ENCODE measurements around the gene HOXD13. TPM values are rescaled to one million over a fixed set of nuclear protein-coding genes. Genes with fewer than 3 reads are reported as not detected.

HOXD13 gene
- total and polyA plus RNA-seq, 3 experiments from 2014 or later: not detected

DNA sequence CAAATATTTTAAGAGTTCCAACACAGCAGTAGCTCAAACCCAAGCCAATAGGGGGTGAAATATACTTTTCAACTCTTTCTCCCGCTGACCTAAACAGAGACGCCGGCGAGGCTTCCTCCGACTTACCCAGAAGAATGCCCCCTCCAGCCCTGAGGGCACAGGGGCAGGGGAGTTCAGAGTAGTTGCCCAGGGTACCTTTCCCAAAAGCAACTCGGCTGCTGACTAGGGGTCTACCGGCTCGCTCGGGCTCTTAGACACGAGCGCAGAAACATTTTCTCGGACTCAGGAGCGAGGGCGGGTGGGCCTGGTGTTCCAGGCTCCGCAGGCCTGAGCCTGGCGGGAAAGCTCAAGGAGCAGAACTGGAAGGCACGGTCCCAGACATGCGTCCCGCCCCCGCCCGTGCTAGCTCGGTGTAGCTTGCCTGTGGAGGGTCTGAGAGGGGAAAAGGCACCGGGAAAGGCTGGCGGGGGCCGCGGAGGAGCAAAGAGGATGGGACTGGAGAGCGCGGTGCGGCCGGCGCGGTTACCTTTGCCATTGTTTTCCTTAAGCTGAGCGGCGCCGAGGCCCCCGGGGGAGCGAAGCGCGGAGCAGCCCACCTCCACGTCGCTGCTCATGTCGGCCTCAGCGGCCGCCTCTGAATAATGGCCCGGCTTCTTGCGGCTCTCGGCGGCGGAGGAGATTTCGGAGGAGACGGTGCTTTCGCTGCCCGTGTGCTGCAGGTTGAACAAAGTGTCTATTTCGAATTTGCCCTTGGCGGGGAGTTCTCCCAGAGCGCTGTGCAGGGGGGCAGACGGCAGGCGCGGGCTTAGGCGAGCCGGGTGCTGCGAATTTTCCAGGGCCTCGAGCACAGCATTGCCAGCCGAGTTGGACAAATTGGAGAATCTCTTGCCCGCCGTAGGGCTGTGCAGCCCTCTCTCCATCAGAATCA is 9.4 kb upstream of the HOXD13 start:
- H3K4me3 Mint-ChIP-seq: peak overlapping the region; percentile 20 to 74 (median 63)
- CTCF ChIA-PET: interaction anchor here (1.2 kb wide), 1 partner anchor 44 kb away, joined by 5 read pairs; no protein-coding TSS in a partner anchor
- peaks cover 11 to 70% (median 66%) of the 10 kb centered on the region in 5 donors for H3K9me3 Mint-ChIP-seq
- H3K27me3 ChIP-seq (ENCODE audit: insufficient read depth, low read length, poor library complexity, severe bottlenecking): peaks cover 93% of the 10 kb centered on the region
- H3K27ac Mint-ChIP-seq: peak overlapping the region in 6 of 8 donors; percentile 12 to 95 (median 70)
- H3K4me3 ChIP-seq (ENCODE audit: low read length): no peak overlapping the region
- POLR2A ChIA-PET: no interaction called here
- H3K27me3 Mint-ChIP-seq: peaks cover 85 to 90% of the 10 kb centered on the region in 2 donors
- no peaks in the 10 kb centered on the region for H3K36me3 ChIP-seq (ENCODE audit: insufficient read depth, low read length)
- H3K4me1 ChIP-seq (ENCODE audit: insufficient read depth, low read length): peaks cover 6% of the 10 kb centered on the region
- H3K27ac ChIP-seq (ENCODE audit: low read depth, low read length): no peak overlapping the region
- DNase-seq: no peak
- H3K9me3 ChIP-seq (ENCODE audit: low read length): peaks cover 21% of the 10 kb centered on the region
- H3K4me1 Mint-ChIP-seq: peaks cover 12 to 14% (median 13%) of the 10 kb centered on the region in 3 donors
- peaks cover 0 to 8% (median 4%) of the 10 kb centered on the region in 3 donors for H3K36me3 Mint-ChIP-seq

- peaks cover 93% of the 10 kb centered on the region for H3K27me3 ChIP-seq (ENCODE audit: insufficient read depth, low read length, poor library complexity, severe bottlenecking)
- Mint-ChIP-seq H3K4me3 (peak within 1 kb of the TSS; percentile 20 to 74 (median 67)), H3K36me3 (peaks cover 0 to 8% (median 4%) of the 10 kb centered on the region in 3 donors), H3K27ac (peak within 1 kb of the TSS in 7 of 8 donors; percentile 2 to 95 (median 72)), H3K4me1 (peaks cover 13 to 18% (median 17%) of the 10 kb centered on the region in 3 donors), H3K27me3 (peaks cover 85 to 89% of the 10 kb centered on the region in 2 donors), H3K9me3 (peaks cover 4 to 63% (median 62%) of the 10 kb centered on the region in 5 donors)
- no peak within 1 kb of the TSS for H3K4me3 ChIP-seq (ENCODE audit: low read length)
- ChIA-PET CTCF (interaction anchor here (1.2 kb wide), 1 partner anchor 43 kb away, joined by 5 read pairs; no protein-coding TSS in a partner anchor), POLR2A (no interaction called here)
- H3K27ac ChIP-seq (ENCODE audit: low read depth, low read length): no peak within 1 kb of the TSS
- H3K9me3 ChIP-seq (ENCODE audit: low read length): peaks cover 21% of the 10 kb centered on the region
- no peak for DNase-seq
- peaks cover 6% of the 10 kb centered on the region for H3K4me1 ChIP-seq (ENCODE audit: insufficient read depth, low read length)
- no peaks in the 10 kb centered on the region for H3K36me3 ChIP-seq (ENCODE audit: insufficient read depth, low read length)
Observed at GRCh38 chr2:176083796-176084261, 8.7 kb upstream of the HOXD13 start, which contains the start of gene EVX2. Gene EVX2 (minus strand): TSS chr2:176083962. CDS start chr2:176083776, 186 bp downstream.

- Histone ChIP-seq H3K4me1 (ENCODE audit: insufficient read depth, low read length) (no peaks in the 10 kb centered on the region), H3K27me3 (ENCODE audit: insufficient read depth, low read length, poor library complexity, severe bottlenecking) (peaks cover 93% of the 10 kb centered on the region), H3K36me3 (ENCODE audit: insufficient read depth, low read length) (no peaks in the 10 kb centered on the region), H3K4me3 (ENCODE audit: low read length) (no peak overlapping the region), H3K27ac (ENCODE audit: low read depth, low read length) (no peak overlapping the region), H3K9me3 (ENCODE audit: low read length) (peaks cover 21% of the 10 kb centered on the region)
- Mint-ChIP-seq H3K27ac (peak overlapping the region in 6 of 8 donors; percentile 2 to 95 (median 70)), H3K4me1 (peaks cover 6 to 11% (median 11%) of the 10 kb centered on the region in 3 donors), H3K4me3 (peak overlapping the region in 4 of 7 donors; percentile 52 to 70 (median 68)), H3K27me3 (peaks cover 85 to 89% of the 10 kb centered on the region in 2 donors), H3K36me3 (peaks cover 0 to 8% (median 4%) of the 10 kb centered on the region in 3 donors), H3K9me3 (peaks cover 4 to 58% (median 55%) of the 10 kb centered on the region in 5 donors)
- POLR2A ChIA-PET: interaction anchor here (0.6 kb wide), 1 partner anchor 823 kb away, joined by 4 read pairs; no protein-coding TSS in a partner anchor
- CTCF ChIA-PET: no interaction called here
- DNase-seq: no peak
Observed at GRCh38 chr2:176084611-176085119, 7.9 kb upstream of the HOXD13 start.

DNA sequence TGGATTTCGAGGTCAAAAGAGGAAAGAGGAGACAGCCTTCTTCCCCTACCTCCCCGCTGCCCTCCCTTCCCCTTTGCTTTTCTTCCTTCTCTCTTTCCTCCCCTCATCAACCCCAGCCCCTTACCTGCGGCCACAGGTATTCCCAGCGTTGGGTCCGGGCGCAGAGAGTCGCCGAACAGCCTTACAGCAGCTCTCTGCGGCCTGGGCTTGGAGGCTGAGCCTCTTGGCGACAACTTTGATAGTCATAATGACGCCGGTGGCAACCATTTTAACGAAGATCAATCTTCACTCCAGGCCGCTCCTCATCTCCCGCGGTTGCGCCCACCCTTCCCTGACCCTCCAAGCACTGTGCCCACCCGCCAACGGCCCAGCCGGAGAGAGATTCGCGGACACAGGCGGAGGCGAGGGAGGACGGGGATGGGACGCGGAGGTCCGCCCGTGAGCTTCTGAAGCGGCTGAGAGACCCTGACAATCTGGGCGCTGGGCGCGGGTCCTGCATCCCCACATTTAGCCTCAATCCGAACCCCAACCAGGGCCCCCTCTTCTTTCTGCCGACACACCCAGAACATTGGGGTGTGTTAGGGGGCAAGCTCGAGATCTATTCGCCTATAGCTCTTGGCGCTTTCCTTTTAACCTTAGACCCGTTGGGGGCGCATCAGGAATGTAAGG is 7.3 kb upstream of the HOXD13 start:
- H3K9me3 ChIP-seq (ENCODE audit: low read length): peaks cover 21% of the 10 kb centered on the region

DNA sequence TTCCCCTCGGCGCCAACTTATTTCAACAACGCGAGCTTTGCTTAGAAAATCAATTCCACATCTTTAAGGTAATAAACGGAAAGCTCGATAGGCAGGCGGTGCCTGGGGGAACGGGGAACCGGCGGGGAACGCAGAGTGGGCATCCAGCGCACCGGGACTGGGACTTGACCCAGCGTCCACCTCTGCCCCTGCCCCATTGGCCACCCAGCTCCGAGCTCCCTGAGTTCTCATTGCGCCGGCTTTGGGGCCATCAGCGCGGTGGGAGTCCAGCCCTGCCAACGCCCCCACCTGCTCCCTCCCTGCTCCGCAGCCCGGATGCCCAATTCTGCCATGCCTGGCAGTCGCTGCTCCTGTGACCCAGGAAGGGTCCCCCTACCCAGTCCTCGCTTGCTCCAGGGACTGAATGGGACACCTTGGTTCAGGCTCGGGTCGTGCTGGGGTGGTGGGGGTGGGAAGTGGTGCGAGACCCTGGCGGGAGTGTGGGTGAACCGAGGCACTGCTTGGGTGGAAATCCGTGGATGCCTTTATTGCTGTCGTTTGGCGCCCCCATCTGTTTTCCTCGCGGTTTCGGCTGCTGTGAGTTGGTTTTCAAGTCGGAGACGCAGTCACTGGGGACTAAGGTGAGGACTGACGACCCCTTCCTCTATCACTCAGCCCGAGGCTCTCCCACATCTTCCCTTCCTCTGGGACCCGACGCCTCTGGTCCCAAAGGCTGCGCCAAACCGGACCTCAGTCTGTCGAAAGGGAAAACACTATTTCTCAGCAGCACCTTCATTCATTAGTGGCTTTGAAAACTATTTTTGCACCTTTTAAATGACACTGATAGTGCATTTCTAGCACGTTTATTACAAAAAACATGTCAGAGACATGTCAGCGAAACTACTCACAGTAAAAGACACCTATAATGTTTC is 6.4 kb upstream of the HOXD13 start:
- Histone ChIP-seq H3K27ac (ENCODE audit: low read depth, low read length) (no peak overlapping the region), H3K27me3 (ENCODE audit: insufficient read depth, low read length, poor library complexity, severe bottlenecking) (peaks cover 99% of the 10 kb centered on the region), H3K9me3 (ENCODE audit: low read length) (peaks cover 21% of the 10 kb centered on the region), H3K4me1 (ENCODE audit: insufficient read depth, low read length) (no peaks in the 10 kb centered on the region), H3K4me3 (ENCODE audit: low read length) (no peak overlapping the region), H3K36me3 (ENCODE audit: insufficient read depth, low read length) (no peaks in the 10 kb centered on the region)
- Mint-ChIP-seq H3K36me3 (peaks cover 0 to 6% (median 2%) of the 10 kb centered on the region in 3 donors), H3K4me1 (peaks cover 5 to 8% (median 8%) of the 10 kb centered on the region in 3 donors), H3K4me3 (peak overlapping the region in 4 of 7 donors; percentile 29 to 89 (median 52)), H3K27me3 (peaks cover 95 to 96% of the 10 kb centered on the region in 2 donors), H3K27ac (peak overlapping the region in 5 of 8 donors; percentile 12 to 94 (median 43)), H3K9me3 (peaks cover 4 to 57% (median 55%) of the 10 kb centered on the region in 5 donors)
- DNase-seq: no peak
- ChIA-PET CTCF (interaction anchor here (1.0 to 1.3 kb wide), 2 partner anchors 11 to 24 kb away, joined by 4 to 8 read pairs; no protein-coding TSS in a partner anchor), POLR2A (no interaction called here)

More for the DNA sequence above, 7.3 kb upstream of the HOXD13 start:
- peaks cover 4 to 58% (median 54%) of the 10 kb centered on the region in 5 donors for H3K9me3 Mint-ChIP-seq
- H3K27ac Mint-ChIP-seq: peak overlapping the region in 4 of 8 donors; percentile 24 to 95 (median 62)
- ChIA-PET POLR2A (no interaction called here), CTCF (interaction anchor here (1.0 to 1.3 kb wide), 2 partner anchors 12 to 25 kb away, joined by 4 to 8 read pairs; no protein-coding TSS in a partner anchor)
- peaks cover 5 to 10% (median 10%) of the 10 kb centered on the region in 3 donors for H3K4me1 Mint-ChIP-seq
- H3K27me3 Mint-ChIP-seq: peaks cover 90 to 94% of the 10 kb centered on the region in 2 donors
- H3K4me3 ChIP-seq (ENCODE audit: low read length): no peak overlapping the region
- H3K36me3 ChIP-seq (ENCODE audit: insufficient read depth, low read length): no peaks in the 10 kb centered on the region
- peak overlapping the region in 4 of 7 donors; percentile 5 to 70 (median 62) for H3K4me3 Mint-ChIP-seq
- H3K27me3 ChIP-seq (ENCODE audit: insufficient read depth, low read length, poor library complexity, severe bottlenecking): peaks cover 97% of the 10 kb centered on the region
- no peak overlapping the region for H3K27ac ChIP-seq (ENCODE audit: low read depth, low read length)
- no peaks in the 10 kb centered on the region for H3K4me1 ChIP-seq (ENCODE audit: insufficient read depth, low read length)
- H3K36me3 Mint-ChIP-seq: peaks cover 0 to 8% (median 4%) of the 10 kb centered on the region in 3 donors
- DNase-seq: no peak

DNA sequence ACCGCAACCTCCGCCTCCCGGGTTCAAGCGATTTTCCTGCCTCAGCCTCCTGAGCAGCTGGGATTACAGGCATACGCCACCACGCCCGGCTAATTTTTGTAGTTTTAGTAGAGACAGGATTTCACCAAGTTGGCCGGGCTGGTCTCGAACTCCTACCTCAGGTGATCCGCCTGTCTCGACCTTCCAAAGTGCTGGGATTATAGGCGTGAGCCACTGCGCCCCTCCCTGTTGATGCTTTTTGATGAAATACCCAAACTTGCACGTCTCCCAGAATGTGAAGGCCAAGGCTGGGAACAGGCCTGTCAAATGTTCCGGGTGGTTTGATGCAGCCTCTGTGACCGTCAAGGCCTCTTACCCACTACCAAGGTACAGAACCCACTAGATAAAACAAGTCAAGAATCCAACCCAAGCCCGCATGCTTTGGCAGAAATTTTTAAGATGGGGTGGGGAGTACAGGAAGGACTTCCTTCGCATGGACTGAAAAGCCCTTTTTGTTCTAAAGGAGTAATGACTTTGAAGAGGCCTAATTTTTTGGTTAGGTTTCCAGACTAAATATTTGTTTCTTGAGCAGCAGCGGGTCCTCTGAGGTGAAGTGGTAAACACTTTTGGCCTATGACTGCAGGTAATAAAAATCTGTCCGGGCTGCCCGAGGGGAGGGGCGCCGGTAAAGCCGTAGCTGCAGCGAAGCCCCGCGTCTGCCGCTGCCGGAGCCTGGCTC is 5.0 kb upstream of the HOXD13 start:
- no peak overlapping the region for H3K4me3 ChIP-seq (ENCODE audit: low read length)
- H3K36me3 ChIP-seq (ENCODE audit: insufficient read depth, low read length): no peaks in the 10 kb centered on the region
- Mint-ChIP-seq H3K36me3 (peaks cover 0 to 4% (median 2%) of the 10 kb centered on the region in 3 donors), H3K9me3 (peaks cover 4 to 59% (median 51%) of the 10 kb centered on the region in 5 donors), H3K27me3 (peaks cover 93 to 96% of the 10 kb centered on the region in 2 donors), H3K4me1 (peaks cover 10 to 15% (median 10%) of the 10 kb centered on the region in 3 donors), H3K27ac (peak overlapping the region in 2 of 8 donors; percentile 57 to 94), H3K4me3 (peak overlapping the region in 3 of 7 donors; percentile 44 to 89 (median 71))
- H3K27ac ChIP-seq (ENCODE audit: low read depth, low read length): no peak overlapping the region
- CTCF ChIA-PET: interaction anchor here (1.9 kb wide), 1 partner anchor 10 kb away, joined by 5 read pairs; no protein-coding TSS in a partner anchor
- peaks cover 21% of the 10 kb centered on the region for H3K9me3 ChIP-seq (ENCODE audit: low read length)
- peaks cover 97% of the 10 kb centered on the region for H3K27me3 ChIP-seq (ENCODE audit: insufficient read depth, low read length, poor library complexity, severe bottlenecking)
- POLR2A ChIA-PET: no interaction called here
- DNase-seq: no peak
- H3K4me1 ChIP-seq (ENCODE audit: insufficient read depth, low read length): no peaks in the 10 kb centered on the region

Measured in CD8-positive, alpha-beta memory T cell (primary cell).